MCF 10A (cell line): ENCODE data around the gene RNF213. TPM values are rescaled to one million over a fixed set of nuclear protein-coding genes. Genes with fewer than 3 reads are reported as not detected.

Experiments
- BruUV-seq: library from RNA; stranded (reverse); fragments of 400-500 nt; replicated peaks from 2 replicates; lab custom pipeline; 2021; lab: Mats Ljungman, UMichigan
- CTCF ChIA-PET: fragments of 300-600 bp; sonication (Branson Sonifier 250); formaldehyde crosslinking; extraction: SDS; loops from one replicate; lab custom pipeline; 2021; ENCODE audit warnings: antibody characterized with exemption, inconsistent platforms; lab: Yijun Ruan, JAX
- POLR2A ChIA-PET: fragments of 300-600, 350-650 bp; sonication (Branson Sonifier 250); formaldehyde crosslinking; extraction: SDS; loops from one replicate; lab custom pipeline; 2020; ENCODE audit warnings: antibody characterized with exemption, inconsistent platforms; lab: Yijun Ruan, JAX
- DNase-seq: peaks from one replicate; pipeline ENCODE4 v3.0.0-alpha.2; 2018; ENCODE audit not compliant: unreplicated experiment
- H3K27ac Mint-ChIP-seq: one replicate; pipeline ENCODE4 v1.8.0; 2022; ENCODE audit warnings: mild to moderate bottlenecking, low read depth, mixed read lengths; ENCODE audit not compliant: unreplicated experiment
- H3K27me3 Mint-ChIP-seq: one replicate; pipeline ENCODE4 v1.8.0; 2022; ENCODE audit warnings: mixed read lengths; ENCODE audit not compliant: insufficient read depth, unreplicated experiment
- H3K36me3 Mint-ChIP-seq: one replicate; pipeline ENCODE4 v1.8.0; 2022; ENCODE audit warnings: mild to moderate bottlenecking, moderate library complexity, mixed read lengths; ENCODE audit not compliant: insufficient read depth, unreplicated experiment
- H3K4me1 Mint-ChIP-seq: one replicate; pipeline ENCODE4 v1.8.0; 2022; ENCODE audit warnings: mixed read lengths; ENCODE audit not compliant: insufficient read depth, unreplicated experiment
- H3K4me3 Mint-ChIP-seq: one replicate; pipeline ENCODE4 v1.8.0; 2022; ENCODE audit warnings: mild to moderate bottlenecking, moderate library complexity, mixed read lengths; ENCODE audit not compliant: unreplicated experiment
- H3K9me3 Mint-ChIP-seq: one replicate; pipeline ENCODE4 v1.8.0; 2022; ENCODE audit warnings: mixed read lengths; ENCODE audit not compliant: unreplicated experiment
- intact Hi-C: fragments of 100-400 bp; cut with micrococcal nuclease; formaldehyde crosslinking; loops from 2 replicates; pipeline ENCODE4 v1.14.1; 2022
- total RNA-seq: library from RNA; stranded (reverse); gene quantifications from 2 replicates; pipeline ENCODE4 v1.2.3, GENCODE V29; 2022
- TF ChIP-seq, protein P1 (sequence below): fragments of 200-600 bp; IDR thresholded peaks from one replicate; pipeline ENCODE4 v1.8.0; 2022; ENCODE audit warnings: antibody characterized with exemption, mild to moderate bottlenecking; ENCODE audit not compliant: unreplicated experiment

The RNF213 gene
- total RNA-seq, 1 experiment from 2014 or later = 50.5 TPM

DNA sequence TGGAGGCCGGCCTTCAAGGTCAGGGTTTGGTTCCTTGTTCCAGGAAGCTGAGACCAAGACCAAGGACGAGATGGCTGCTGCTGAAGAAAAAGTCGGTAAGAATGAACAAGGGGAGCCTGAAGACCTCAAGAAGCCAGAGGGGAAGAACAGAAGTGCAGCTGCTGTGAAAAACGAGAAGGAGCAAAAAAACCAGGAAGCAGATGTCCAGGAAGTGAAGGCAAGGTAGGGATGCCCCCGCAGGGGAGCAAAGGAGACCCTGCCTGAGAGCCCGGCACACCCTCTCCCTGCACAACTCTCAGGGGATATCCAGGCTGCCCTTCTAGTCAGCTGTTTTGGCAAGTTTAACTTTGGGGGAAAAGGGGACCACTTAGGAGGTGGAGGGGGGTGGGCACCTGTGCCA lies 29.0 kb downstream of the RNF213 start:
- Mint-ChIP-seq H3K27ac (no peak overlapping the region), H3K36me3 (peaks cover 78% of the 10 kb centered on the region), H3K27me3 (no peaks in the 10 kb centered on the region), H3K4me1 (no peaks in the 10 kb centered on the region), H3K9me3 (no peaks in the 10 kb centered on the region), H3K4me3 (no peak overlapping the region)
- POLR2A ChIA-PET = no interaction called here
- BruUV-seq = no TSS peak
- intact Hi-C loops = no loop called here
- TF ChIP-seq, protein P1, sequence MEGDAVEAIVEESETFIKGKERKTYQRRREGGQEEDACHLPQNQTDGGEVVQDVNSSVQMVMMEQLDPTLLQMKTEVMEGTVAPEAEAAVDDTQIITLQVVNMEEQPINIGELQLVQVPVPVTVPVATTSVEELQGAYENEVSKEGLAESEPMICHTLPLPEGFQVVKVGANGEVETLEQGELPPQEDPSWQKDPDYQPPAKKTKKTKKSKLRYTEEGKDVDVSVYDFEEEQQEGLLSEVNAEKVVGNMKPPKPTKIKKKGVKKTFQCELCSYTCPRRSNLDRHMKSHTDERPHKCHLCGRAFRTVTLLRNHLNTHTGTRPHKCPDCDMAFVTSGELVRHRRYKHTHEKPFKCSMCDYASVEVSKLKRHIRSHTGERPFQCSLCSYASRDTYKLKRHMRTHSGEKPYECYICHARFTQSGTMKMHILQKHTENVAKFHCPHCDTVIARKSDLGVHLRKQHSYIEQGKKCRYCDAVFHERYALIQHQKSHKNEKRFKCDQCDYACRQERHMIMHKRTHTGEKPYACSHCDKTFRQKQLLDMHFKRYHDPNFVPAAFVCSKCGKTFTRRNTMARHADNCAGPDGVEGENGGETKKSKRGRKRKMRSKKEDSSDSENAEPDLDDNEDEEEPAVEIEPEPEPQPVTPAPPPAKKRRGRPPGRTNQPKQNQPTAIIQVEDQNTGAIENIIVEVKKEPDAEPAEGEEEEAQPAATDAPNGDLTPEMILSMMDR = no peak
- CTCF ChIA-PET = interaction anchor here (0.6 to 0.7 kb wide), 3 partner anchors 9 to 546 kb away, joined by 3 read pairs; no protein-coding TSS in a partner anchor
- no peak for DNase-seq

DNA sequence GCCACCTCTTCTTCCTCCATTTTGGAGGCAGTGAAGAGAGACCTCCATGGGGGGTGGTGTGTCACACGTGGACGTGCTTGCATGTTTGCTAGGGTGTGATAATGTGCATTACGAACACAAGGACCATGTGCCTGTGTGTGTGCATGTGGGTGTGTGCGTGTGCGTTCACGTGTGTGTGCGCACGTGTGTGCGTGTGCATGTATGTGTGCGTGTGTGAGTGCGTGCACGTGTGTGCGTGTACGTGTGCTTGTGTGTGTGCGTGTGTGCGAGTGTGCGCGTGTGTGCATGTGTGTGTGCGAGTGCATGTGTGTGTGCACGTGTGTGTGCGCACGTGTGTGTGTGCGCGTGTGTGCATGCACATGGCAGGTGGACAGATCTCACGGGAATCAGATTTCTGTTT lies 29.5 kb downstream of the RNF213 start:
- CTCF ChIA-PET = no interaction called here

DNA sequence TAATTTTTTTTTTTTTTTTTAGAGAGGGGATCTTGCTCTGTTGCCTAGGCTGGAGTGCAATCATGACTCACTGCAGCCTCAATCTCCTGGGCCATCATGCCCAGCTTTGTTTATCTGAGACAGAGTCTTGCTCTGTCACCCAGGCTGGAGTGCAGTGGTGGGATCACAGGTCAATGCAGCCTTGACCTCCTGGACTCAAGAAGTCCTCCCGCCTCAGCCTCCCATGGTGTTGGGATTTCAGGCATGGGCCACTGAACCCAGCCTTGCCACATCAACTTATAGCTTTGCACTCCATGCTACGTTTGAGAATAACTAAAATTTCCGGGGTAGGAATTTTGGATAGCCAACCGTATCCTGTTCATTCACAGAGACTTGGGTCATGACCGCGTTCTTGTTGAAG lies 30.6 kb downstream of the RNF213 start:
- TF ChIP-seq, protein P1 = no peak
- Mint-ChIP-seq H3K27me3 (no peaks in the 10 kb centered on the region), H3K9me3 (no peaks in the 10 kb centered on the region), H3K36me3 (peaks cover 88% of the 10 kb centered on the region), H3K4me3 (no peak overlapping the region), H3K4me1 (no peaks in the 10 kb centered on the region), H3K27ac (no peak overlapping the region)
- no peak for DNase-seq
- POLR2A ChIA-PET = no interaction called here
- CTCF ChIA-PET = no interaction called here
- no TSS peak for BruUV-seq
- intact Hi-C loops = no loop called here

More for the DNA sequence above, 29.5 kb downstream of the RNF213 start:
- Mint-ChIP-seq H3K36me3 (peaks cover 83% of the 10 kb centered on the region), H3K27me3 (no peaks in the 10 kb centered on the region), H3K4me3 (no peak overlapping the region), H3K27ac (no peak overlapping the region), H3K9me3 (no peaks in the 10 kb centered on the region), H3K4me1 (no peaks in the 10 kb centered on the region)
- no TSS peak for BruUV-seq
- POLR2A ChIA-PET = no interaction called here
- no peak for DNase-seq
- TF ChIP-seq, protein P1 = no peak
- intact Hi-C loops = no loop called here

GRCh38 chr17:80291691-80292487 lies 31.2 kb downstream of the RNF213 start:
- TF ChIP-seq, protein P1 = no peak
- H3K27me3 Mint-ChIP-seq = no peaks in the 10 kb centered on the region
- H3K4me3 Mint-ChIP-seq = no peak overlapping the region
- H3K4me1 Mint-ChIP-seq = no peaks in the 10 kb centered on the region
- no TSS peak for BruUV-seq
- ChIA-PET POLR2A (no interaction called here), CTCF (interaction anchor here (1.3 kb wide), 1 partner anchor 14 kb away, joined by 3 read pairs; no protein-coding TSS in a partner anchor)
- H3K36me3 Mint-ChIP-seq = peaks cover 91% of the 10 kb centered on the region
- DNase-seq = no peak
- H3K27ac Mint-ChIP-seq = no peak overlapping the region
- H3K9me3 Mint-ChIP-seq = no peaks in the 10 kb centered on the region
- intact Hi-C loops = no loop called here
